ENCODE results near the gene REEP5. TPM values are rescaled to one million over a fixed set of nuclear protein-coding genes. Genes with fewer than 3 reads are reported as not detected.

REEP5 gene
- total RNA-seq, 1 experiment from 2014 or later: 35.4 TPM

- no peak for DNase-seq (ENCODE audit: low spot score)
Observed at GRCh38 chr5:112844489-112844888, 77.5 kb downstream of the REEP5 start.

- DNase-seq (ENCODE audit: low spot score): no peak
Observed at GRCh38 chr5:112833971-112834370, 88.1 kb downstream of the REEP5 start.

- no peak for DNase-seq (ENCODE audit: low spot score)
Observed at GRCh38 chr5:112830378-112830777, 91.6 kb downstream of the REEP5 start.

Other genes starting within 250 kb of the REEP5 start
- 23.1 and 26.0 TPM in 2 replicates for gene APC, start 184.3 kb downstream of the REEP5 start, total RNA-seq (2014; rRNA removed; shearing (Covaris generic))
- 16.7 and 17.1 TPM in 2 replicates for gene SRP19, start 60.9 kb downstream of the REEP5 start, total RNA-seq (2014; rRNA removed; shearing (Covaris generic))
- gene DCP2, start 54.6 kb upstream of the REEP5 start, total RNA-seq (2014; rRNA removed; shearing (Covaris generic)): 49.9 and 80.0 TPM in 2 replicates